Endothelial cell of umbilical vein (primary cell): ENCODE measurements around the gene PRLR.

Experiments used
- CTCF ChIP-seq, 2 donors: IDR thresholded peaks; 1 replicate in 1 of 2; 2 replicates in 1 of 2; pipeline ENCODE4 v1.5.1; 2011; ENCODE audit warnings: low read length in 2 of 2, mild to moderate bottlenecking in 2 of 2, moderate library complexity in 2 of 2, control low read depth in 1 of 2, inconsistent platforms in 1 of 2, low read depth in 1 of 2; ENCODE audit not compliant: insufficient read depth in 1 of 2; ENCODE audit errors: extremely low read depth in 1 of 2
- EZH2 ChIP-seq: IDR thresholded peaks from 2 replicates; pipeline ENCODE4 v1.6.1; 2012; ENCODE audit warnings: borderline replicate concordance, low read depth, mild to moderate bottlenecking, moderate library complexity, low read length, inconsistent platforms; ENCODE audit not compliant: severe bottlenecking
- FOS ChIP-seq: IDR thresholded peaks from 2 replicates; pipeline ENCODE4 v1.6.1; 2011; ENCODE audit warnings: mild to moderate bottlenecking, low read length, moderate library complexity, borderline replicate concordance; ENCODE audit not compliant: insufficient read depth
- JUN ChIP-seq: IDR thresholded peaks from 2 replicates; pipeline ENCODE4 v1.6.1; 2011; ENCODE audit warnings: borderline replicate concordance, low read depth; ENCODE audit not compliant: insufficient read length, insufficient read depth
- MAX ChIP-seq: IDR thresholded peaks from 2 replicates; pipeline ENCODE4 v1.6.1; 2011; ENCODE audit not compliant: insufficient read depth, insufficient read length
- MYC ChIP-seq: IDR thresholded peaks from one replicate; pipeline ENCODE4 v1.6.1; 2011; ENCODE audit warnings: mild to moderate bottlenecking, low read depth, low read length
- POLR2A ChIP-seq: IDR thresholded peaks from 2 replicates; pipeline ENCODE4 v1.6.1; 2012; ENCODE audit warnings: low read depth, mild to moderate bottlenecking, control low read depth, low read length

DNA sequence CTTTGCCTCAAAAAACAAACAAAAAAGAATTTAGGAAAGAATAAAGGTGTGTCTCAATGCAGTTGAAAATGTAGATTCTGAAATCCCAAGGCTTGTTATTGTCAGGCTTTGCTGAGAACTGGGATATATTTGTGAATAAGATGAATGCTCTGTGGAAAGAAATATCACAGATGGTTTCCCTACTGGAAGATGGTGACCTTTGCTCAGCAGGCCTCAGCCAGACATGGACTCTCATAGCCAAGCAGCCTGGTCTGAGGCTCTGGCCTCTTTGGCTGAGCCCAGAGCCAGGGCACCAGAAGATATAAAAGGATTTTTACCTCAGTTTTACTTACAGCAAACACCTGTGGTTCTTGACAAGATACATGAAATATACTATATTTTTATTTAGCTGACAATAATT, 219.6 kb downstream of the PRLR start:
- no peak for TF ChIP-seq CTCF (IDR thresholded peaks at IDR 0.05; ENCODE audit: extremely low read depth in 1 of 2, insufficient read depth in 1 of 2, low read depth in 1 of 2, low read length in 2 of 2)
- no peak for TF ChIP-seq POLR2A
- TF ChIP-seq MAX, result no peak
- TF ChIP-seq EZH2, result no peak
- no peak for TF ChIP-seq MYC
- TF ChIP-seq JUN, result no peak
- no peak for TF ChIP-seq FOS
